Activated CD4-positive, alpha-beta T cell treated with anti-CD3 and anti-CD28 coated beads for 24 hours (primary cell): Measurements from ENCODE around the gene NUCB1.

Source experiments
- DNase-seq, 2 donors: peaks; one replicate each; pipeline ENCODE4 v3.0.0-alpha.2; 2020; ENCODE audit warnings: low read depth in 2 of 2

NUCB1 gene

GRCh38 chr19:48934837-48935236 is 34.7 kb downstream of the NUCB1 start:
- DNase-seq, result no peak

GRCh38 chr19:48935864-48936263 is 35.8 kb downstream of the NUCB1 start:
- no peak for DNase-seq

- DNase-seq, result no peak
Measured at GRCh38 chr19:48938256-48938655, 38.1 kb downstream of the NUCB1 start.

GRCh38 chr19:48940902-48941301 is 40.8 kb downstream of the NUCB1 start:
- DNase-seq, result no peak

- no peak for DNase-seq
Measured at GRCh38 chr19:48943081-48943480, 43.0 kb downstream of the NUCB1 start.

- DNase-seq, result no peak
Measured at GRCh38 chr19:48945415-48945814, 45.3 kb downstream of the NUCB1 start.

- DNase-seq, result no peak
Measured at GRCh38 chr19:48945817-48946216, 45.7 kb downstream of the NUCB1 start.

- DNase-seq, result no peak
Measured at GRCh38 chr19:48946463-48947257, 46.5 kb downstream of the NUCB1 start.

- no peak for DNase-seq
Measured at GRCh38 chr19:48947258-48947542, 47.1 kb downstream of the NUCB1 start.

GRCh38 chr19:48950159-48950558 is 50.0 kb downstream of the NUCB1 start:
- DNase-seq, result no peak

- no peak for DNase-seq
Measured at GRCh38 chr19:48950830-48951519, 50.9 kb downstream of the NUCB1 start.

GRCh38 chr19:48953141-48953540 is 53.0 kb downstream of the NUCB1 start:
- DNase-seq, result no peak

GRCh38 chr19:48953990-48954594 is 54.0 kb downstream of the NUCB1 start:
- no peak for DNase-seq

- DNase-seq, result peak; percentile 93 to 96
Measured at GRCh38 chr19:48954595-48955307, 54.6 kb downstream of the NUCB1 start, which contains the start of gene BAX. Gene BAX, plus strand, starts transcription at chr19:48954875. Its CDS starts 54 bp downstream, at chr19:48954929.

GRCh38 chr19:48955308-48955958 is 55.3 kb downstream of the NUCB1 start:
- no peak for DNase-seq

- DNase-seq, result no peak
Measured at GRCh38 chr19:48958006-48958405, 57.9 kb downstream of the NUCB1 start.

- no peak for DNase-seq
Measured at GRCh38 chr19:48959341-48960239, 59.5 kb downstream of the NUCB1 start.

- DNase-seq, result no peak
Measured at GRCh38 chr19:48961051-48961649, 61.0 kb downstream of the NUCB1 start.

GRCh38 chr19:48961673-48962028 is 61.5 kb downstream of the NUCB1 start:
- DNase-seq, result no peak
